Left forelimb (tissue), 1 donor: ENCODE results near the gene EPS15.
"Not testable (repeated sequence)": the region's sequence is repeated elsewhere in the genome, so short reads cannot be mapped to it uniquely, and the experiment has no call there.

ENCODE experiments used
- DNase-seq: peaks from one replicate; pipeline ENCODE4 v3.0.0-alpha.2; 2018; ENCODE audit warnings: low spot score

EPS15 gene

DNA sequence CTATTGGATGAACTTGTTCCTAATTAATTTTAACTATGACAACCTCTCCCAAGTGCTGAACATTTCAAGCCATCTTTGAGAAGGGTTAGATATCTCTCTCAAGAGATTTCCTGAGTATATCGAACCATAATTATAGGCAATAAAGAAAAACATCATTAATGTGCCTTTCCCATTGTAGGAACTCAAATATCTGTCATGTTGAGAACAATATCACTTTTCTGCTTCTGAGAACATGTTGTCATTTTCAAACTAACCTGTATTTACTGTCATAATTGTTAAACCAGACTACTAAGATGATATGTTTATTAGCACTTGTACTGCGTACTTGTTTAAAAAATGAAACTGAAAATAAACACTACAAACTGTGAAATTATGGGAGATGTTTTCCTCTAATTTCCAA, 4.3 kb downstream of the EPS15 start:
- DNase-seq: no peak

DNA sequence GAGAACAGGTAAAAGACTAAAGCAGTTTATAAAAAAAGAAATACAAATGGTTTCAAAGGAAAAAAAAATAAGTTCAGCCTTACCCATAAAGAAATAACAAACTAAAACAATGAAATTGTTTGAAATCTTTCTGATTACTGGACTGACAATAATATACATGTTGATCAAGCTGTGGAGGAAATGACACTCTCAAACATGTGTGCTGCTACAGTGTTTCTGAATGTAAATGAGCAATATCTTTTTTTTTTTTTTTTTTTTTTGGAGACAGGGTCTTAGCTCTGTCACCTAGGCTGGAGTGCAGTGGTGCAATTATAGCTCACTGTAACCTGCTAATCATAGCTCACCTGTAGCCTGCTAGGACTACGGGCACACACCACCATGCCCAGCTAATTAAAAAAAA, 6.5 kb downstream of the EPS15 start:
- DNase-seq: no peak

DNA sequence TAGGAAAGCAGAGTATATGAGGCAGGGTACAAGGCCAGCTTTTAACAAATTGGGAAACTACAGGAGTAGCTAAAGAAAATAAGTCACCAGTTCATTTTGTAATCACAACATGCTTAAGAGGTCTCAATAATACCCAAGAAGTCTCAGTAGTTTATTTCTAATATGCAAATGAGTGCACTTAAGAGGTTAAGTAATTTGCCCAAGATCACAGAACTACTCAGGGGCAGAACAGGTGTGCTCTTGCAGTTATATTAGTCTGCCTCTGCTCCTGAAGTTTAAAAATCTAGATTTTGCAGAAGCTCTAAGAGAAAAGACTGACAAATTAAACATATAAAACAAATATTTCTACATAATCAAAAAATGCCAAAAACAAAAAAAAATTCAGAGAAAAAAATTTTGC, 6.9 kb downstream of the EPS15 start:
- DNase-seq: no peak

DNA sequence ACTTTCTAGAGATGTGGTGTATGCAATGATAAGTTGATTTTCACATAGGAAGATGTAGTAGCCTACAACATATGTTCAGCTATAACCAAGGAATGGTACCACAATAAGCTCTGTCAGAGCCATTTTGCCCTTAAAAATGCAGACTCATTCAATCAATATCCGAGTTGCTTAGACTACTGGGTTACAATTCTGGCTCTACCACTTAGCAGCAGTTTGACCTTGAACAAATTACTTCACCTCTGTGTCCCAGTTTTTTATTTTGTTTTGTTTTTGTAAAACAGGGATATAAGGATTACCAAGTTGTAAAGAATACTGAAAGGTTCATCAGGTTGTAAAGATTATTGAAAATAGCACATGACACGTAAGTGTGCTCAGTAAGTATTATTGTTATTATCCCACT, 9.3 kb downstream of the EPS15 start:
- no peak for DNase-seq

DNA sequence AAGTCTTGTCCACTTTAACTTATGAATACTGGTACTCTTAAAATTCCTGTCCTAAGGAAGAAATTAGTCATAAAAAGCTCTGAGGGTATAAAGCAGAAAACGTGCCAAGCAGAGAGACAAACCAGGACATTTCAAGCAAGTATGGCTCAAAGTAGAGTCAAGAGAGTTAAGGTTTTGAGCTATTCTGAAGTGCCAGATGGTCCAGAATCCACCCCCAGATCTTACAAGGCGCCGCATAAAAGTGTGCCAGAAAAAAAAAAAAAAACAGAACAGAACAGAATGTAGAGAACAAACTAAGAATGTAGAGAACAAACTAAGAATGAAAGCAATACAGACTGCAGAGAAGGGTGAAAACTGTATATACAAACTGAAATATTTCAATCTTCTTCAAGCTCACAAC, 12.5 kb downstream of the EPS15 start:
- DNase-seq: no peak

DNA sequence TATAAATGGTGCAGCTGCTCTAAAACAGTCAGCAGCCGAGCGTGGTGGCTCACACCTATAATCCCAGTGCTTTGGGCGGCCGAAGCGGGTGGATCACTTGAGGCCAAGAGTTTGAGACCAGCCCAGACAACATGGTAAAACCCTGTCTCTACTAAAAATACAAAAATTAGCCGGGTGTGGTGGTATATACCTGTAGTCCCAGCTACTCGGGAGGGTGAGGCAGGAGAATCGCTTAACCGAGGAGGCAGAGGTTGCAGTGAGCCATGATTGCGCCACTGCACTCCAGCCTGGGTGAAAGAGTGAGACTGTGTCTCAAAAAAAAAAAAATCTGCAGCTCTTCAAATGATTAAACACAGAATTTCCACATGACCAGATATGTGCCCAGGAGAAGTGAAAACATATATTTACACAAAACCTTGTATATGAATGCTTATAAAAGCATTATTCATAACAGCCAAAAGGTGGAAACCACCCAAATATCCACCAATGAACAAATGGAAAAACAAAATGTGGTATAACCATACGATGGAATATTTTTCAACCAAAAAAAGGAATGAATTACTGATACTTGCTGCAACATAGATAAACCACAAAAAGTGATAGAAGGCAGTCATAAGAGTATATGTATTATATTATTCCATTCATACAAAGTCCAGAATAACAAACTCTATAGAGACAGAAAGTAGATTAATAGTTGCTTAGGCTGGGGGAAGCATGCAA, 14.1 kb downstream of the EPS15 start:
- no peak for DNase-seq

DNA sequence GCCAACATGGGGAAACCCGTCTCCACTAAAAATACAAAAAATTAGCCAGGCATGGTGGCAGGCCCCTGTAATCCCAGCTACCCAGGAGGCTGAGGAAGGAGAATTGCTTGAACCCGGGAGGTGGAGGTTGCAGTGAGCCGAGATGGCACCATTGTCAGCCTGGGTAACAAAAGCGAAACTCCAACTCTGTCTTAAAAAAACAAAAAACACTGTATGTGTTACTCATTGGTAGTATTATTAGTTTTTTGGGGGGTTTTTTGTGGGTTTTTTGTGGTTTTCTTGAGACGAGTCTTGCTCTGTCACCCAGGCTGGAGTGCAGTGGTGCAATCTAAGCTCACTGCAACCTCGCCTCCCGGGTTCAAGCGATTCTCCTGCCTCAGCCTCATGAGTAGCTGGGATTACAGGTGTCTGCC, 17.8 kb downstream of the EPS15 start:
- not testable (repeated sequence) for DNase-seq

DNA sequence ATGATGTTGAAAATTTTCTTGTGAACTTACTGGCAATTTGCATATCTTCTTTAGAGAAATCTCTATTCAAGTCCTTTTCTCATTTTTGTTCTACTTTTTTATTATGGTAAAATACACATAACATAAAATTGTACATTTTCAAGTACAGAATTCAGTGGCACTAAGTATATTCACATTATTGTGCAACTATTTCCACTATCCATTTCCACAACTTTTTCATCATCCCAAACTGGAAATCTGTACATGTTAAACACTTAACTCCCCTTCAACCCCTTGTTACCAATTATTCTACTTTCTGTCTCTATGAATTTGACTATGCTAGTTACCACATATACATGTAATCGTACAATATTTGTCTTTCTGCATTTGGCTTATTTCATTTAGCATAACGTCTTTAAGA, 19.4 kb downstream of the EPS15 start:
- DNase-seq: no peak

DNA sequence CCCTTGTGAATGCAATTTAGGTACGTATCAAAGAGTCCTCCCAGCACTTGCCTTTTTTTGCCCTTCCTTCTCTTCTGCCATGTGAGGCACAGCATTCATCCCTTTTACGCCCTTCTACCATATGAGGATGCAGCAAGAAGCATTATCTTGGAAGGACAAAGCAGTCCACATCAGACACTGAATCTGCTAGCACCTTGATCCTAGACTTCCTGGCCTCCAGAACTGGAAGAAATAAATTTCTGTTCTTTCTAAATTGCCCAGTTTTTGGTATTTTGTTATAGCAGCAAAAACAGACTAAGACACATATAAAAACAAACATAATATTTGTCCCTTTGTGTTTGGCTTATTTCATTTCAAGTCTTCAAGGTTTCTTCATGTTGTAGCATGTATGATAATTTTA, 20.1 kb downstream of the EPS15 start:
- no peak for DNase-seq

DNA sequence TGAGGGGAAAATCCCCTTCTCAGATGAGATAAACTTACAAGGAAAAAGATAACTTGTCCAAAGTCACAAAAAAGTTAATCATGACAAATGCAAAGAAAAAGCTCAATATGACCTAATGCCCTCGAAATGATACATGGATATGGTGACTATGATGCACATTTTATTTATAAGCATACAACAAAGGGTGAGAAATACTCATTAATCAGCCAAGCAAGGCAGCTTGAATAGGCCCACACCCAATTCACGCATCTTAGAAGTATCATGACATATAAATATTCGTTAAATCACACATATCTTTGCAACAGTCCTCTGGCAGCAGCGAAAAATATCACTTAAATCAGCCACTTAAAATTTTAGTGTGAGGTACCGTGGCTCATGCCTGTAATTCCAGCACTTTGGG, 21.7 kb downstream of the EPS15 start:
- DNase-seq: no peak

DNA sequence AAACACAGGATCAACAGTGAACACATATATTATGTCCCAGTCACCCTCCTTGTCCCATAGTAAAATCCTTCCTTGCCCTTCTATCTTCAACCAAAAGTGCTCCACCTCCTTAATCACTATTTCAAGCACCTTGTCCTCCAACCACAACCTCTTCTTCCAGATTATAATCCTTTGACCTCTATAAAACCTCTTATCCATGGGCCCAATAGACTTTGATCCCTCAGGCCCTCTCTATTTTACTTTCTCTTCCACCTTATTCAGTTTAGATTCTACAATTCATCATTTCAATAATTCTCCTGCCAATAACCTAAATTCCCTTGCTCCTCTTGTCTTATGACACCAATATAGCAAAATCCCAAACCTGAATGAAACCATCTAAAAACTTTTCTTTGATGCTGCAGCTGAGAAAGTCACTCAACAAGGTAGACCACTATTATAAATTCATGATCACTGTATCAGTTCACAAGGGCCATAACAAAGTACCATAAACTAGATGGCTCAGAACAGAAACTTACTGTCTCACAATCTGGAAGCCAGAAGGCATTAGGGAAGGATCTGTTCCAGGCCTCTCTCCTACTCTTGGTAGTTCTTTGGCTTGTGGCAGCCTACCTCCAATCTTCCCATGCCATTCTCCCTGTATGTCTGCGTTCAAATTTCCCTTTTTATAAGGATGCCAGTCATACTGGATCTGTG, 24.8 kb downstream of the EPS15 start:
- no peak for DNase-seq

DNA sequence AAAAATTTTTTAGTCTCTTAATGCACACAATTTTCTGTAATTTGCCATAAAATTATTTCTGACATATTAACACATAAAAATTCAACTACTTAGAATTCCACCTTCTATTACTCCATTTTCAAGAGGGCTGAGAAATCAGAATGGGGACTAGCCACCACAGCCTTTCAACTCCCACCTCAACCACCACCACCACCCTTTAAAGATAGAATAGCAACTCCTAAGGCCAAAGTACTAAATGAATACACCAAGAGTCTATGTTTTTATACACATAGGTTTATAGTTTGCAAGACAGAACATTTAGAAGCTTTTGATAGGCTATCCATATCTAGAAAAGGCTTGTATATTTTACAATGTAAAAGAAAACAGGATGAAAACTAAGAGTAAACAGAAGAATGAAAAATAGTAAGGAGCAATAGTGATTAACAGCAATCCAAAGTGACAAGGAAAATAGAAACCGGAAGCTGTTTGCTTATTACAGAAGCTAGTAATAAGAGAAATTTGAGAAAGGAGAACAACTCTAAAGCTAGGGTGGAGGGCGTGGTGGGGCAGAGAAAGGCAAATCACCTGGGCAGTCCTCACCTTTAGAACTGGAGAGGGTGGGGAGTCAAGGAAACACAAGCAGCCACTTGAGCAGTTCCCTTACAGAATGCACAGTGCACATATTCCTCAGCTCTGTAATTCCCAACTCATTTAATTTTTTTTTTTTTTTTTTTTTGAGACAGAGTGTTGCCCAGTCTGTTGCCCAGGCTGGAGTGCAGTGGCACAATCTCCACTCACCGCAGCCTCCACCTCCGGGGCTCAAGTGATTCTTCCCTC, 27.7 kb downstream of the EPS15 start:
- DNase-seq: no peak

DNA sequence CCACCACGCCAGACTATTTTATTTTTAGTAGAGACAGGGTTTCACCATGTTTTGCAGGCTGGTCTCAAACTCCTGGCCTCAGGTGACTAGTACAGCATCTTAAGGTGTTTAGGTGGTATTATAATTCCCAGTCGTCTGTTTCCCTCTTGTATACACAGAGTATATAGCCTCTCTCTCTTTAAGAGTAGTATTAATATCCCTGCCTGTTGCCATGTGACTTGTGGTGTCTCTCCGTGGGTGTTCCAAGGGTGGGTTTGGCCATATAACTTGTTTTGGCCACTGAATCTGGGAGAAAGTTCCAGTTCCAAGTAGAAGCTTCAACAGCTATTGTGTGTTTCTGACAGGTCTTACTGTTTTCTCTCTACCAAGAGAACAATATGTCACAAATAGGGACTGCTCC, 29.6 kb downstream of the EPS15 start:
- no peak for DNase-seq

DNA sequence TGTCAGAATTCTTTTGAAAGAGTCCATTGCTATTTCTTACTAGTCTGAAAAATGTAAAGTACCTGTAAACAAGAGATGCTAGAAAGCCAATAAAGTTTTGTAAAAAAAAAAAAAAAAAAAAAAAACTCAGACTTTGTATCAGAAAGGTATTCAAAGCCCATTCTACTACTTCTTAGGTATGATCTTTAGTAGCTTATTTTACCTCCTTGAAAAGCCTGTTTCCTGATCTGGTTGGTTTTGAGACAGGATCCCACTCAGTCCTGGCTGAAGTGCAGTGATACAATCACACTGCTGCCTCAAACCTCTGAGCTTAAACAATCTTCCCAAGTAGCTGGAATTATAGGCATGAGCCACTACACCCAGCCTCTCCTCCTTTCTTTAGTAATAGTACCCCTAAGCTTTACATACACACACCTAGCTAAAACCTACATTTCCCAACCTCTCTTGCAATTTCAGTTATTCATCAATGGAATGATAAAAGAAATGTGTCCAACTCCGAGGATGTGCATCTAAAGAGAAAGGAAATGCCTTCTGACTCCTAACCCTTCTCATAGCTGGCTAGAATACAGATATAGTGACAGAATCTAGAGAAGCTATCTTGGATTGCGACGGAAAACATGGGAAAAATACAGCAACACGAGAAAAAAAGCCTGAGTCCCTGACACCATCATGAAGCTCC, 30.6 kb downstream of the EPS15 start:
- DNase-seq: no peak

DNA sequence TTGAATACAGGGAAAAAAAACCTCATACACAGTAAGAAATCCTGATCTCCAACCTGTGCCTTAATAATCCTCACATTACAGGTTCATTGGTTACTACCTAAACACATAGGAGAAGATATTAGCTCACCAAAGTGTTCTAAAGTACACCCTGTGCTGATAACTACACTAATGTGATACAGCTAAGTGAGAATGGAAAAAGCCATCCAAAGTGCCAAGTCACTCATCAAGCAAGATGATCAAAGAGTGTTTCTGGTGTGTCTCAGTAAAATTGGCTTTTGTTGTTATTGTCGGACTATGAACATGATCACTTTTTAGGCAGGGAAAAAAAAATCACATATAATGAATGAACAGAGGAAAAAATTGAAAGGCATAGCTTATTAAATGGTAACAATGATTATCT, 31.4 kb downstream of the EPS15 start:
- DNase-seq: no peak

DNA sequence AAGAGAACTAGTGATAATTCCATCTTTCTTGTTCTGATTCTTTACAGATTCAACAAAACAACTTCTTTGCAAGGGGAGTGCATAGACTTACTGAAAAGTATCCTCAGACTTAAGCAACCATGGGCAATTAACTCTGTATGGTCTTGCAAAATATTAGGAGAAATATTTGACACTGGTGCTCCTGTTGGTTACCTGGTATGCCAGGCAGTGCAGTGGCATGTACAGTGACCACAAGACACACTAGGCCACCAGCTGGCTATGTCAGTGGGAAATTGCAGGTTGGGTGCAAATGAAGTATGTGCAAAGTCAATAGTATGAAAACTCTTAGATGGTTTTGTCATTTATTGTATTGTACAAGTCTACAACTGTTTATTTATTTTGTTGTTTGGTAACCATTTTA, 34.5 kb downstream of the EPS15 start:
- no peak for DNase-seq

DNA sequence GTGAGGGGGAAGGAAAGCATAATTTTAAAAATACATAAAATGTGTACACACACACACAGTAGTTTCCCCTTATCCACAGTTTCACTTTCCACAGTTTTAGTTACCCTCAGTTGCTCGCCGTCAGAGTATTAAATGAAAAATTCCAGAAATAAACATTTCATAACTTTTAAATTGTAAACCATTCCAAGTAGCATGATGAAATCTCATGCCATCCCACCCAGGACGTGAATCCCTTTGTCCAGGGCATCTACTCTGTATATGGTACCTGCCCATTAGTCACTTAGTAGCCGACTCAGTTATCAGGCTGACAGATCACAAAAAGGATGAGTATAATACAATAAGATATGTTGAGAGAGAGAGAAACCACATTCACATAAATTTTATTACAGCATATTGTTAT, 36.2 kb downstream of the EPS15 start:
- no peak for DNase-seq

DNA sequence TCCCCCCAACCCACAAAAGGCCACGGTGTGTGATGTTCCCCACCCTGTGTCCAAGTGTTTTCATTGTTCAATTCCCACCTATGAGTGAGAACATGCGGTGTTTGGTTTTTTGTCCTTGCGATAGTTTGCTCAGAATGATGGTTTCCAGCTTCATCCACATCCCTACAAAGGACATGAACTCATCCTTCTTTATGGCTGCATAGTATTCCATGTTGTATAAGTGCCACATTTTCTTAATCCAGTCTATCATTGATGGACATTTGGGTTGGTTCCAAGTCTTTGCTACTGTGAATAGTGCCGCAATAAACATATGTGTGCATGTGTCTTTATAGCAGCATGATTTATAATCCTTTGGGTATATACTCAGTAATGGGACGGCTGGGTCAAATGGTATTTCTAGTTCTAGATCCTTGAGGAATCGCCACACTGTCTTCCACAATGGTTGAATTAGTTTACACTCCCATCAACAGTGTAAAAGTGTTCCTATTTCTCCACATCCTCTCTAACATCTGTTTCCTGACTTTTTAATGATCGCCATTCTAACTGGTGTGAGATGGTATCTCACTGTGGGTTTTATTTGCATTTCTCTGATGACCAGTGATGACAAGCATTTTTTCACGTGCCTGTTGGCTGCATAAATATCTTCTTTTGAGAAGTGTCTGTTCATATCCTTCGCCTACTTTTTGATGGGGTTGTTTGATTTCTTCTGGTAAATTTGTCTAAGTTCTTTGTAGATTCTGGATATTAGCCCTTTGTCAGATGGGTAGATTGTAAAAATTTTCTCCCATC, 44.0 kb downstream of the EPS15 start:
- DNase-seq: not testable (repeated sequence)

DNA sequence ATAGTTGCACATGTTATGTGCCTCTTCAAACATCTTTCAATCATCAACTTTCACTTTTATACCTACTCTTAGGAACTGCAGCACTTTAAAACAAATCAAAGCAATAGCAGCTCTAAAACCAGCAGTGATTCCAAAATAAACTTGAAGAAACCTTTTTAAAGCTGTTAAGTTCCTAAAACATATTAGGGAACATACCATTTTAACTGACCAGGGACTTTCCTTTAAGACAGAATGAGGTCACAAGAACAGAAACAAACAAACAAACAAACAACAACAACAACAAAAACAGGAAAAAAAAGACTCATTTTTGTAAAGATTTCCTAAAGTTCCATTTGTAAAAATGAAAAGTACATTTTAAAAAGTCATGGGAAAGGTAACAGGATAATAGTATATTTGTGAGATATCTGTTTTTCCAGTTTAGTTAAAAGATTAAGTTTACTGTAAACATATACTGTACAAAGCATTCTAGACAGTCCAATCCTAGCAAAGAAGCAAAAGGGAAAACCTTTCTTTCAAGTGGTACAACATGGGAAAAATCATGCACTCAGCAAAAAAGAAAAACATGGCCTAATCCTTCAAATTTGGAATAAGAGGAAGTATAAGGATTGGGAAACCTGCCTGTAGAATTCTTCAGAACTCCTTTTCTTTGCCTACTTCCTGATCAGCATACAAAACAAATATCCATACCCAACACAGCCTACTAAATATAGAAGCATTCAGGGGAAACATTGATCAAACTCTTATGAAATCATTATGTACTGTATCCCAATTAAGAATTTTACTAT, 45.5 kb downstream of the EPS15 start:
- DNase-seq: no peak

DNA sequence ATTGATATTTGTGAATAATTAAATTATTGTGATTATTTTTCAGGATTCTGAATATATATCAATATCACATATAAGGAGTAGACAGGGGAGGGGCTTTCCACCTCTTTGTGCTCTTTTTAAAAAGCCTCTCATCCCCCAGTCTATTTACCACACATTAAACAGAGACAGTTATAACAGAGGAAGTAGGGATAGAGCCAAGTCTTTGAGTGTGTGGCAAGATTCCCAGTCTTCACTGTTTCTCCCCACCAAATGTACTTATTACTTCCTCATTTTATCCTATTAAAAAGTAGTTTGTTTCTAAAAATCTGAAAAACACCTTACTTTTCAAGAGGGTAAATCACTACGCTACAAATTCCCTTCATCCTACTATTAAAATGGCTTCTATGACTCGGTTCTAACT, 46.7 kb downstream of the EPS15 start:
- no peak for DNase-seq

DNA sequence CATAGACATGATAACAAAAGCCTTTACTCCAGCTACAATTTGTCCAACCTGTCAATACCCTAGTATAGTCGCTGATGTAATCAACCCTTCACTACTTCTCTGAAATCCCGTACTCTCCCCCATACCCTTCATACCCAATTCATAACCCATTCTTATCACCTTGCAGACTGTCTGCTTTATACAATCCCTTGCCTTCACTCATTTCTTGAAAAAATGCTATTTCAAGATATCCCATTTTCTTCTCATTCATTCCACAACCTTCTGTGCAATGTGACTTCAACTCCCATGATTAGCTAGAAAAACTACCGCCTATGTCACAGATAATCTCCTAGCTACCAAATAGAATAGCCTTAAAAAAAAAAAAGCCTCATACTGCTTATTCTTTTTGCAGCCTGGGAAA, 49.5 kb downstream of the EPS15 start:
- DNase-seq: no peak
